ENCODE data around the gene ARHGAP9. TPM values are rescaled to one million over a fixed set of nuclear protein-coding genes. Genes with fewer than 3 reads are reported as not detected.

ARHGAP9 gene
- total and polyA plus RNA-seq, 2 donors from 2014 or later: 3.8 to 18.1 TPM

GRCh38 chr12:57459750-57460467 lies 19.8 kb downstream of the ARHGAP9 start, which contains the start of gene GLI1:
Gene GLI1, plus strand, starts transcription at chr12:57459785. Its CDS starts 3,907 bp downstream, at chr12:57463692.
- H3K36me3 ChIP-seq (ENCODE audit: control insufficient read depth in 2 of 3, insufficient read depth in 3 of 3, low read length in 3 of 3): no peaks in the 10 kb centered on the region
- peaks cover 0 to 13% (median 6%) of the 10 kb centered on the region in 3 donors for H3K4me1 ChIP-seq (ENCODE audit: control insufficient read depth in 2 of 3, insufficient read depth in 2 of 3, low read depth in 1 of 3, low read length in 3 of 3)
- TF ChIP-seq, protein P1, sequence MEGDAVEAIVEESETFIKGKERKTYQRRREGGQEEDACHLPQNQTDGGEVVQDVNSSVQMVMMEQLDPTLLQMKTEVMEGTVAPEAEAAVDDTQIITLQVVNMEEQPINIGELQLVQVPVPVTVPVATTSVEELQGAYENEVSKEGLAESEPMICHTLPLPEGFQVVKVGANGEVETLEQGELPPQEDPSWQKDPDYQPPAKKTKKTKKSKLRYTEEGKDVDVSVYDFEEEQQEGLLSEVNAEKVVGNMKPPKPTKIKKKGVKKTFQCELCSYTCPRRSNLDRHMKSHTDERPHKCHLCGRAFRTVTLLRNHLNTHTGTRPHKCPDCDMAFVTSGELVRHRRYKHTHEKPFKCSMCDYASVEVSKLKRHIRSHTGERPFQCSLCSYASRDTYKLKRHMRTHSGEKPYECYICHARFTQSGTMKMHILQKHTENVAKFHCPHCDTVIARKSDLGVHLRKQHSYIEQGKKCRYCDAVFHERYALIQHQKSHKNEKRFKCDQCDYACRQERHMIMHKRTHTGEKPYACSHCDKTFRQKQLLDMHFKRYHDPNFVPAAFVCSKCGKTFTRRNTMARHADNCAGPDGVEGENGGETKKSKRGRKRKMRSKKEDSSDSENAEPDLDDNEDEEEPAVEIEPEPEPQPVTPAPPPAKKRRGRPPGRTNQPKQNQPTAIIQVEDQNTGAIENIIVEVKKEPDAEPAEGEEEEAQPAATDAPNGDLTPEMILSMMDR (IDR thresholded peaks at IDR 0.05; ENCODE audit: borderline replicate concordance, extremely low read depth, insufficient read depth): no peak
- H3K9ac ChIP-seq (ENCODE audit: low read length in 3 of 3): peak within 1 kb of the TSS; percentile 45 to 75 (median 69)
- peak within 1 kb of the TSS; percentile 85 to 93 (median 87) for H3K4me3 ChIP-seq (ENCODE audit: low read length in 3 of 3)
- peak within 1 kb of the TSS; percentile 79 to 84 for H3K27ac ChIP-seq (ENCODE audit: low read depth in 2 of 2, low read length in 2 of 2)
- FAIRE-seq: no peak
- no peaks in the 10 kb centered on the region for H3K27me3 ChIP-seq (ENCODE audit: control insufficient read depth, insufficient read depth, low read length)
- DNase-seq: peak in 4 of 5 donors; percentile 35 to 86 (median 78)
- intact Hi-C loops (cut with DNase I): loop anchor here (10.0 kb wide), 1 partner anchor 195 kb away; no protein-coding TSS in a partner anchor
- no peaks in the 10 kb centered on the region for H3K9me3 ChIP-seq (ENCODE audit: control insufficient read depth in 2 of 3, insufficient read depth in 1 of 3, low read length in 3 of 3)

- Histone ChIP-seq H3K27me3 (ENCODE audit: control insufficient read depth, insufficient read depth, low read length) (no peaks in the 10 kb centered on the region), H3K36me3 (ENCODE audit: control insufficient read depth in 2 of 3, insufficient read depth in 3 of 3, low read length in 3 of 3) (no peaks in the 10 kb centered on the region), H3K9me3 (ENCODE audit: control insufficient read depth in 2 of 3, insufficient read depth in 1 of 3, low read length in 3 of 3) (no peaks in the 10 kb centered on the region), H3K9ac (ENCODE audit: low read length in 3 of 3) (peak overlapping the region; percentile 45 to 75 (median 58)), H3K27ac (ENCODE audit: low read depth in 2 of 2, low read length in 2 of 2) (peak overlapping the region; percentile 79 to 84), H3K4me3 (ENCODE audit: low read length in 3 of 3) (peak overlapping the region; percentile 85 to 93 (median 87)), H3K4me1 (ENCODE audit: control insufficient read depth in 2 of 3, insufficient read depth in 2 of 3, low read depth in 1 of 3, low read length in 3 of 3) (peaks cover 0 to 13% (median 6%) of the 10 kb centered on the region in 3 donors)
- FAIRE-seq (no peak), DNase-seq (peak; percentile 96 to 98 (median 97))
- intact Hi-C loops (cut with DNase I): loop anchor here (10.0 kb wide), 1 partner anchor 194 kb away; no protein-coding TSS in a partner anchor
- TF ChIP-seq, protein P1 (IDR thresholded peaks at IDR 0.05; ENCODE audit: borderline replicate concordance, extremely low read depth, insufficient read depth): peak; percentile 99
Observed at GRCh38 chr12:57459055-57459749, 20.5 kb downstream of the ARHGAP9 start.

- H3K9ac ChIP-seq (ENCODE audit: low read length in 3 of 3): peak overlapping the region in 1 of 3 donors; percentile 75
- DNase-seq: no peak
- H3K9me3 ChIP-seq (ENCODE audit: control insufficient read depth in 2 of 3, insufficient read depth in 1 of 3, low read length in 3 of 3): no peaks in the 10 kb centered on the region
- H3K36me3 ChIP-seq (ENCODE audit: control insufficient read depth in 2 of 3, insufficient read depth in 3 of 3, low read length in 3 of 3): no peaks in the 10 kb centered on the region
- H3K27me3 ChIP-seq (ENCODE audit: control insufficient read depth, insufficient read depth, low read length): no peaks in the 10 kb centered on the region
- peak overlapping the region; percentile 79 to 84 for H3K27ac ChIP-seq (ENCODE audit: low read depth in 2 of 2, low read length in 2 of 2)
- no peak for FAIRE-seq
- H3K4me1 ChIP-seq (ENCODE audit: control insufficient read depth in 2 of 3, insufficient read depth in 2 of 3, low read depth in 1 of 3, low read length in 3 of 3): peaks cover 0 to 13% (median 6%) of the 10 kb centered on the region in 3 donors
- intact Hi-C loops (cut with DNase I): loop anchor here (10.0 kb wide), 1 partner anchor 194 kb away; no protein-coding TSS in a partner anchor
- H3K4me3 ChIP-seq (ENCODE audit: low read length in 3 of 3): peak overlapping the region in 2 of 3 donors; percentile 87 to 93
- TF ChIP-seq, protein P1 (IDR thresholded peaks at IDR 0.05; ENCODE audit: borderline replicate concordance, extremely low read depth, insufficient read depth): no peak
Observed at GRCh38 chr12:57458665-57459054, 21.0 kb downstream of the ARHGAP9 start.
